HL-60 (cell line): ENCODE results near the gene AQP7.

Experiments used
- CTCF ChIP-seq: IDR thresholded peaks from one replicate; pipeline ENCODE4 v1.5.1; 2011; ENCODE audit warnings: low read length, control low read depth, inconsistent platforms; ENCODE audit not compliant: insufficient read depth
- GABPA ChIP-seq: IDR thresholded peaks from 2 replicates; pipeline ENCODE4 v1.6.1; 2012; ENCODE audit warnings: low read depth
- POLR2AphosphoS5 ChIP-seq: IDR thresholded peaks from 2 replicates; pipeline ENCODE4 v1.6.1; 2012; ENCODE audit warnings: low read depth
- REST ChIP-seq: IDR thresholded peaks from 2 replicates; pipeline ENCODE4 v1.6.1; 2012; ENCODE audit warnings: low read depth; ENCODE audit not compliant: insufficient replicate concordance
- SPI1 ChIP-seq: IDR thresholded peaks from 2 replicates; pipeline ENCODE4 v1.6.1; 2012; ENCODE audit warnings: low read depth, mild to moderate bottlenecking, borderline replicate concordance

- no peak for TF ChIP-seq CTCF
- no peak for TF ChIP-seq POLR2AphosphoS5
- TF ChIP-seq GABPA: no peak
- no peak for TF ChIP-seq REST
- no peak for TF ChIP-seq SPI1
Observed at GRCh38 chr9:33375238-33375840, 27.0 kb downstream of the AQP7 start.
